ENCODE results near the gene KIAA0513. TPM values are rescaled to one million over a fixed set of nuclear protein-coding genes. Genes with fewer than 3 reads are reported as not detected.

Gene KIAA0513
- total RNA-seq, 4 donors from 2014 or later: 17.7 to 52.0 (median 23.9) TPM

GRCh38 chr16:84993926-84994325 lies 33.7 kb upstream of the KIAA0513 start:
- Histone ChIP-seq H3K9me3 (no peaks in the 10 kb centered on the region), H3K27me3 (no peaks in the 10 kb centered on the region), H3K4me3 (no peak overlapping the region), H3K4me1 (peaks cover 0 to 44% (median 1%) of the 10 kb centered on the region in 4 donors), H3K36me3 (peaks cover 0 to 43% (median 0%) of the 10 kb centered on the region in 3 donors), H3K27ac (peak overlapping the region in 3 of 4 donors; percentile 35 to 85 (median 79))
- DNase-seq: no peak
- no peak for TF ChIP-seq POLR2A (IDR thresholded peaks at IDR 0.05)
- TF ChIP-seq, protein P1, sequence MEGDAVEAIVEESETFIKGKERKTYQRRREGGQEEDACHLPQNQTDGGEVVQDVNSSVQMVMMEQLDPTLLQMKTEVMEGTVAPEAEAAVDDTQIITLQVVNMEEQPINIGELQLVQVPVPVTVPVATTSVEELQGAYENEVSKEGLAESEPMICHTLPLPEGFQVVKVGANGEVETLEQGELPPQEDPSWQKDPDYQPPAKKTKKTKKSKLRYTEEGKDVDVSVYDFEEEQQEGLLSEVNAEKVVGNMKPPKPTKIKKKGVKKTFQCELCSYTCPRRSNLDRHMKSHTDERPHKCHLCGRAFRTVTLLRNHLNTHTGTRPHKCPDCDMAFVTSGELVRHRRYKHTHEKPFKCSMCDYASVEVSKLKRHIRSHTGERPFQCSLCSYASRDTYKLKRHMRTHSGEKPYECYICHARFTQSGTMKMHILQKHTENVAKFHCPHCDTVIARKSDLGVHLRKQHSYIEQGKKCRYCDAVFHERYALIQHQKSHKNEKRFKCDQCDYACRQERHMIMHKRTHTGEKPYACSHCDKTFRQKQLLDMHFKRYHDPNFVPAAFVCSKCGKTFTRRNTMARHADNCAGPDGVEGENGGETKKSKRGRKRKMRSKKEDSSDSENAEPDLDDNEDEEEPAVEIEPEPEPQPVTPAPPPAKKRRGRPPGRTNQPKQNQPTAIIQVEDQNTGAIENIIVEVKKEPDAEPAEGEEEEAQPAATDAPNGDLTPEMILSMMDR (IDR thresholded peaks at IDR 0.05): no peak

GRCh38 chr16:84995663-84996062 lies 31.9 kb upstream of the KIAA0513 start:
- peak in 1 of 2 donors; percentile 24 for TF ChIP-seq POLR2A (IDR thresholded peaks at IDR 0.05)
- TF ChIP-seq, protein P1 (IDR thresholded peaks at IDR 0.05): no peak
- no peaks in the 10 kb centered on the region for H3K9me3 ChIP-seq
- H3K4me3 ChIP-seq: no peak overlapping the region
- peaks cover 0 to 26% (median 0%) of the 10 kb centered on the region in 3 donors for H3K36me3 ChIP-seq
- DNase-seq: no peak
- H3K27ac ChIP-seq: peak overlapping the region in 2 of 4 donors; percentile 79 to 85
- H3K27me3 ChIP-seq: no peaks in the 10 kb centered on the region
- H3K4me1 ChIP-seq: peaks cover 0 to 56% (median 1%) of the 10 kb centered on the region in 4 donors

DNA sequence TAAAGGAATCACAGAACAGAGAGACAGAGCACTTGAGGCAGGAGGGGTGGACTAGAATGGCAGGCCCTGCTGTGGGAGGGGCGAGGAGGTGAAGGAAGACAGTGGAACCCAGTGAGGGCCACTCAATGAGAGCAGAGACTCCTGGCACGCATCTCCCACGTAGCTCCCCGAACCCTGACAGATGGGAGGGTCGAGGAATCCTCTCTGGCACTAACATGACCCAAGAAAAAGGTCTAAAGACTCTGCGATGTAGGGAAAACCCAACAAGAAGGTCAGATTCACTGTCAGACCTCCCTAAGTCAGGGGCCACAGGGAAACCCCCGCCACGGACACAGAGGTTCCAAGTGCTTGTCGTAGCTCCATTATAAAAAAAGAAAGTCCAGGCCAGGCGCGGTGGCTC lies 31.2 kb upstream of the KIAA0513 start:
- no peak for DNase-seq
- Histone ChIP-seq H3K36me3 (peaks cover 0 to 20% (median 0%) of the 10 kb centered on the region in 3 donors), H3K27me3 (no peaks in the 10 kb centered on the region), H3K9me3 (no peaks in the 10 kb centered on the region), H3K27ac (peak overlapping the region in 2 of 4 donors; percentile 79 to 85), H3K4me3 (no peak overlapping the region), H3K4me1 (peaks cover 0 to 63% (median 1%) of the 10 kb centered on the region in 4 donors)
- no peak for TF ChIP-seq POLR2A (IDR thresholded peaks at IDR 0.05)
- TF ChIP-seq, protein P1 (IDR thresholded peaks at IDR 0.05): no peak

GRCh38 chr16:84999200-84999599 lies 28.4 kb upstream of the KIAA0513 start:
- peak overlapping the region in 1 of 4 donors; percentile 76 for H3K27ac ChIP-seq
- TF ChIP-seq POLR2A (IDR thresholded peaks at IDR 0.05): no peak
- TF ChIP-seq, protein P1 (IDR thresholded peaks at IDR 0.05): no peak
- peaks cover 0 to 8% (median 0%) of the 10 kb centered on the region in 3 donors for H3K36me3 ChIP-seq
- H3K4me3 ChIP-seq: no peak overlapping the region
- peaks cover 2 to 73% (median 13%) of the 10 kb centered on the region in 4 donors for H3K4me1 ChIP-seq
- H3K9me3 ChIP-seq: no peaks in the 10 kb centered on the region
- H3K27me3 ChIP-seq: no peaks in the 10 kb centered on the region
- no peak for DNase-seq

GRCh38 chr16:84999857-85000480 lies 27.6 kb upstream of the KIAA0513 start:
- peaks cover 2 to 73% (median 13%) of the 10 kb centered on the region in 4 donors for H3K4me1 ChIP-seq

GRCh38 chr16:85002099-85002541 lies 25.5 kb upstream of the KIAA0513 start:
- peak overlapping the region in 2 of 4 donors; percentile 3 to 6 for H3K4me3 ChIP-seq
- H3K4me1 ChIP-seq: peaks cover 2 to 69% (median 11%) of the 10 kb centered on the region in 4 donors
- no peaks in the 10 kb centered on the region for H3K9me3 ChIP-seq
- peak overlapping the region; percentile 58 to 76 (median 60) for H3K27ac ChIP-seq
- TF ChIP-seq, protein P1 (IDR thresholded peaks at IDR 0.05): no peak
- no peak for TF ChIP-seq POLR2A (IDR thresholded peaks at IDR 0.05)
- DNase-seq: no peak
- peaks cover 0 to 3% (median 0%) of the 10 kb centered on the region in 3 donors for H3K36me3 ChIP-seq
- H3K27me3 ChIP-seq: no peaks in the 10 kb centered on the region

More at GRCh38 chr16:84999857-85000480, 27.6 kb upstream of the KIAA0513 start:
- no peak for DNase-seq
- TF ChIP-seq POLR2A (IDR thresholded peaks at IDR 0.05): no peak
- Histone ChIP-seq H3K27ac (peak overlapping the region in 2 of 4 donors; percentile 76 to 80), H3K27me3 (no peaks in the 10 kb centered on the region), H3K4me3 (no peak overlapping the region), H3K36me3 (peaks cover 0 to 3% (median 0%) of the 10 kb centered on the region in 3 donors), H3K9me3 (no peaks in the 10 kb centered on the region)

Measured in Peyer's patch (tissue), 4 donors.